DND-41 (cell line): Measurements from ENCODE around the gene COL8A1.

Experiments used
- EZH2 ChIP-seq: IDR thresholded peaks from 3 replicates; pipeline ENCODE4 v1.6.1; 2012; ENCODE audit warnings: borderline replicate concordance, low read depth, mild to moderate bottlenecking, moderate library complexity, low read length, inconsistent platforms; ENCODE audit not compliant: severe bottlenecking
- TF ChIP-seq, protein P1 (sequence below): IDR thresholded peaks from 2 replicates; pipeline ENCODE4 v1.5.1; 2012; ENCODE audit warnings: borderline replicate concordance, low read length, moderate library complexity, mild to moderate bottlenecking; ENCODE audit not compliant: poor library complexity, severe bottlenecking; ENCODE audit errors: extremely low read depth

GRCh38 chr3:99638167-99638948, at the start of gene COL8A1:
- no peak for TF ChIP-seq EZH2
- TF ChIP-seq, protein P1, sequence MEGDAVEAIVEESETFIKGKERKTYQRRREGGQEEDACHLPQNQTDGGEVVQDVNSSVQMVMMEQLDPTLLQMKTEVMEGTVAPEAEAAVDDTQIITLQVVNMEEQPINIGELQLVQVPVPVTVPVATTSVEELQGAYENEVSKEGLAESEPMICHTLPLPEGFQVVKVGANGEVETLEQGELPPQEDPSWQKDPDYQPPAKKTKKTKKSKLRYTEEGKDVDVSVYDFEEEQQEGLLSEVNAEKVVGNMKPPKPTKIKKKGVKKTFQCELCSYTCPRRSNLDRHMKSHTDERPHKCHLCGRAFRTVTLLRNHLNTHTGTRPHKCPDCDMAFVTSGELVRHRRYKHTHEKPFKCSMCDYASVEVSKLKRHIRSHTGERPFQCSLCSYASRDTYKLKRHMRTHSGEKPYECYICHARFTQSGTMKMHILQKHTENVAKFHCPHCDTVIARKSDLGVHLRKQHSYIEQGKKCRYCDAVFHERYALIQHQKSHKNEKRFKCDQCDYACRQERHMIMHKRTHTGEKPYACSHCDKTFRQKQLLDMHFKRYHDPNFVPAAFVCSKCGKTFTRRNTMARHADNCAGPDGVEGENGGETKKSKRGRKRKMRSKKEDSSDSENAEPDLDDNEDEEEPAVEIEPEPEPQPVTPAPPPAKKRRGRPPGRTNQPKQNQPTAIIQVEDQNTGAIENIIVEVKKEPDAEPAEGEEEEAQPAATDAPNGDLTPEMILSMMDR: no peak
